ENCODE results near the gene CRB3.

CRB3 gene

GRCh38 chr19:6453951-6454565 is 10.0 kb upstream of the CRB3 start:
- no peak for TF ChIP-seq CTCF (IDR thresholded peaks at IDR 0.05; ENCODE audit: low read depth, low read length)
- no peak overlapping the region for H3K4me3 ChIP-seq (ENCODE audit: low read depth, low read length)

DNA sequence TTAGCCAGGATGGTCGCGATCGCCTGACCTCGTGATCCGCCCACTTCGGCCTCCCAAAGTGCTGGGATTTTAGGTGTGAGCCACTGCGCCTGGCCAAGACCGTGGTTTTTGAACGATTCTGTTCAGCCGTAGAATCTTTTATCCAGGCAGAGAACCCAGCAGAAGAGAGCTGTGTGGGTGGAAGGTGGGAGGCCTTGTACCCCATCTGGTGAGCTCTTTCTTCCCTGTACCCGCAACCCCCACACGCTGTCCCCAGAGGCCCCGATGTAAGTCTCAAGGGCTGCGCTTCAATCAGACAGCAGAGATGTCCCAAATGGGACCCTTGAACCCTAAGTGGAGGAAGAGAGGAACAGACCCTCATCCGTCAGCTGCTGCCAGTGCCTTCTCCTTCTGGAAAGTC is 8.1 kb upstream of the CRB3 start:
- no peak overlapping the region for H3K4me3 ChIP-seq (ENCODE audit: low read depth, low read length)
- TF ChIP-seq CTCF (IDR thresholded peaks at IDR 0.05; ENCODE audit: low read depth, low read length): no peak

DNA sequence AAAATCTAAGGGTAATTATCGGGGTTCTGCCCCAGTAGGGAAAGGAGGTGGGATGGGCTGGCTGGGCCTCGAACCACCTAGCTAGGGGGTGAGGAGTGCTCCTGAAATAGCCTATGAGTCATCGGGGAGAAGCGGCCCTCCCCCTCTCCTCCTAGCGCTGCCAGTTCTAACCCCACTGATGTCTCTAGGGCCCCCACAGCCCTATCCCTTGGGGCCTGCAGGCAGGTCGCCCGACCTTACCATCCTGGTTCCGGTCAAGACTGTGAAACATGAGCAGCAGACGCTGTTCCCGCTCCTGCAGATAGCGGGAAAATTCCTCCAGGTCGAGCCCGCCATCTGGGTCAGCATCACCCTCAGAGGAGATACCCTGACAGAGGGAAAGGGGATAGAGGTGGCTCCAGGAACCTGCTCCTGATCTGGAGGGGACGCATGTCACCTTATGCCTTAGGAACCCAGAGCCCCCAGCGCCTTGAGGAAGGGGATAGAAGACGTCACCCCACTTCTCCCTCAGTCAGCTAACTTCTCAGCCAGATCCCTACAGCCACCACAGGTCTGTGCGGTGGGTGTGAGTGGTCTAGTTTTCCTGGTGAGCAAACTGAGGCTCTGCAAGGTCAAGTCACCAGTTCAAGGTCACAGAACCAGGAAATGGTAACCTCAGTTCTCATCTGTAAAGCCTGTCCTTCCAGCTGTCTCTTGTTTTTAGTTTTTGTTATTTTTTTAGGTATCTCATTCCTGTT is 5.9 kb upstream of the CRB3 start:
- no peak for TF ChIP-seq CTCF (IDR thresholded peaks at IDR 0.05; ENCODE audit: low read depth, low read length)
- H3K4me3 ChIP-seq (ENCODE audit: low read depth, low read length): no peak overlapping the region

DNA sequence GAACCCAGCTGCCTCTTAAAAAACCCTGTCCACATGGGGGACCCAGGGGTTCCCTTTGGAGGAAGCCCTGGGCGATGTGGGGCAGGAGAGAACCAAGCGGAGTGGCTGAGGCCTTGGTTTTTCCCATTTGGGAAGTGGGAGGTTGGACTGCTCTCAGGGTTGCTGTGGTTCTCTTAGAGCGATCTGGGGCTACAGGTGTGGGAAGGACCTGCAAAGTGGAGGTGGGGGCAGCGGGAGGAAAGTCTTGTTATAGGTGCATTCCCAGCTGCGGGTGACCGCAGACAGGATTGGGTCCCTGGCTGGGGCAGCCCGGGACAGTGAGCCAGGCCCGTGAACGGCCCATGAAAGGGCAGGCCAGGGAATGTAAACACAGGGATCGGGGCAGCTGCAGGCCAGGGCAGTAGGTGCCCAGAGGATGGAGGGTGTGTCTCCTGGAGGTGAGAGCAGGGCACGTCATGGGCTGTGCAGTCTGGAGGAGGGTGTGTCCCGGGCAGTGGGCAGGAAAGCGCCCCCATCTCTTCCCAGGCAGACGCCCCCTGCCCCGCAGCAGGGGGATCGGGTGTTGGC is 5.3 kb upstream of the CRB3 start:
- H3K4me3 ChIP-seq (ENCODE audit: low read depth, low read length): peak overlapping the region; percentile 69
- no peak for TF ChIP-seq CTCF (IDR thresholded peaks at IDR 0.05; ENCODE audit: low read depth, low read length)

DNA sequence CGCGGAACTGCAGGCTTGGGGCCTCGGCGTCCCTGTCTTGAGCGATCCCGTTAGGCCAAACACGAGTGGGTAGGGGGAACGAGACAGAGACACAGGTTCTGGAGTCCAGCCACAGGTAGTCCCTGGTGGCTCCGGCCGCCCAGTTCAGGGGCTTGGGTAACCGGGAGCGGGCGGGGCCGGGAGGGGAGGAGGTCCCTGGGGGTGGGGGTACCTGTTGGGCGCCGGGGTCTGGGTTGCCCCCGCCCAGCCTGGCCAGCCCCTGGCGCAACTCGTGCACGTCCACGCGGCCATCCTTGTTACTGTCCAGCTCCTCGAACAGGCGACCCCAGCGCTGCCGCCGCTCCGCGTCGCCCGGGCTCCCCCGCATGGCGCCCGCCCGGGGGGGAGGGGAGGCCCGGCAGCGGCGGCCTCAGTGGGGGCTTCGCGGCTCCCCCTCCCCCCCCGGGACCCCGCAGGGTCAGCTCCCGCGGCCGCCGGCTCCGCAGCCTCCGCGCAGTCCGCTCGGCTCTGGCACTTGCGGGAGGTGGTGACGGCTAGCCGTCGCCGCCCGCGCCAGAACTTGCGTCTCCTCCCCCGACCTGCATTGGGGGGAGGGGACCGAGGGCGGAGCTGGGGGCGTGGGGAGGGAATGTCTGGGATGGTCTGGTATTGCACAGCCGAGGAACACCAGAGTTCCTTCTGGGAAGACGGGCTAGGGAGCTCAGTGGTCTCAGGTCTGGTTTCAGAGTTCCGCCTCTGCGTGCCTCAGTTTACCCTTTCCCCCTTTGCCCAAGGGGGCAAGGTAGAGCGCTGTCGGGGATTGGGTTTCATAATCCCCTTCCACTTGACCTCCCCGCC is 4.6 kb upstream of the CRB3 start, which contains the start of gene SLC25A23:
Gene SLC25A23, minus strand, starts transcription at position 531 of the 837 bp plus-strand sequence. Its CDS starts 164 bp downstream, at position 367.
- H3K4me3 ChIP-seq (ENCODE audit: low read depth, low read length): peak within 1 kb of the TSS; percentile 69
- no peak for TF ChIP-seq CTCF (IDR thresholded peaks at IDR 0.05; ENCODE audit: low read depth, low read length)

- peak overlapping the region; percentile 69 for H3K4me3 ChIP-seq (ENCODE audit: low read depth, low read length)
These were observed 3.8 kb upstream of the CRB3 start for GRCh38 chr19:6460099-6460884.

More at GRCh38 chr19:6460099-6460884, 3.8 kb upstream of the CRB3 start:
- peak; percentile 46 for TF ChIP-seq CTCF (IDR thresholded peaks at IDR 0.05; ENCODE audit: low read depth, low read length)
